ENCODE data around the gene MLLT1.

The MLLT1 gene

DNA sequence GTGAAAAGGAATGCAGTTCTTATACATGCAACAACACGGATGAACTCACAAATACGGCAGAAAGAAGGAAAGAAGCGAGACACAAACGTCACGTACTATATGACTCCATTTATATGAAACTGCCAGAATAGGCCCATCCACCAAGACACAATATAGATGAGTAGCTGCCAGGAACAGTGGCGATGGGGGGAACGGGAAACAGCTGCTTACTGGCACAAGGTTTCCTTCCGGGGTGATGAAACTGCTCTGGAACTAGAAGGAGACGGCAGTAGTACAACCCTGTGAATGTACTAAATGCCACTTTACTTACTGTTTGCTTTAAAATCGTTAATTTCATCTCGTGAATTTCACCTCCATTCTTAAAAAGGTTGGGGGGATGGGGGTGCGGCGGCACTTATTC lies 28.9 kb downstream of the MLLT1 start:
- Mint-ChIP-seq H3K9me3 (peaks cover 3% of the 10 kb centered on the region), H3K27me3 (no peaks in the 10 kb centered on the region), H3K36me3 (peaks cover 68% of the 10 kb centered on the region), H3K4me3 (no peak overlapping the region), H3K27ac (no peak overlapping the region), H3K4me1 (peaks cover 68% of the 10 kb centered on the region)
- no peak for ATAC-seq

DNA sequence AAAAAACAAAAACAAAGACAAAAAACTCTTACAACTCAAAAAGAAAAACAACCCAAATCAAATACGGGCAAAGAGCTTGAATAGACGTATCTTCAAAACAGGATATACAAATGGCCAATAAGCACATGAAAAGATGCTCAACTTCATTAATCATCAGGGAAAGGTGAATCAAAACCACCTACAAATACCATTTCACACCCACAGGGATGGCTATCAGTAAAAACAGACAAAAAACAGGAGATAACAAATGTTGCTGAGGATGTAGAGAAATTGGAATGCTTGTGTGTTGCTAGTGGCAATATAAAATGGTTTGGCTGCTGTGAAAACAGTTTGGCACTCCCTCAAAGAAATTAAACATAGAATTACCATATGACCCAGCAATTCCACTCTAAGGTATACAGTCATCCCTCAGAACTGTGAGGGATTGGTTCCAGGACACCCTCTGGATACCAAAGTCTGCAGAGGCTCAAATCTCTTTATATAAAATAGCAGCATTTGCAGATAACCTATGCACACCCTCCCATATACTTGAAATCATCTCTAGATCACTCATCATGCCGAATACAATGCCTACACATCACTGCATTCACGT lies 29.7 kb downstream of the MLLT1 start:
- Mint-ChIP-seq H3K27ac (peak overlapping the region; percentile 42), H3K36me3 (peaks cover 66% of the 10 kb centered on the region), H3K4me3 (no peak overlapping the region), H3K4me1 (peaks cover 72% of the 10 kb centered on the region), H3K9me3 (peaks cover 3% of the 10 kb centered on the region), H3K27me3 (no peaks in the 10 kb centered on the region)
- ATAC-seq = no peak

DNA sequence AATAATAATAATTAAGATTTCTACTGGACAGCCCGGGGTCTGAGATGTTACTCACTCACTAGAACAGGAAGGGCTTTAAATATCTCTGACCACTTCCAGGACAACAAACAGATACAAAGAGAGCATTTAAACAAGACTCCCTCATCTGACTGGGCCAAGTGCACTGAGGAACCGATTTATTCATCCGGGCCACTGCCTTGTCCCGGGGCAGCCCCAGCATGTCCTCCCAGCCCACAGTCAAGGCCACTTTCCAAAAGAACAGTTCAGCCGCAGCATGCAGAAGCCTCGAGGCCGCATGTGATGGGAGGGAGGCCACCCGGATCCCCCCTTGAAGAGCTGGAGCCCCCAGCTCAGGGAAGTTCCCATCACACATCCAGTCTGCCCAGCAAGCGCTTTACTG lies 30.5 kb downstream of the MLLT1 start:
- H3K36me3 Mint-ChIP-seq = peaks cover 58% of the 10 kb centered on the region
- H3K4me3 Mint-ChIP-seq = no peak overlapping the region
- H3K27me3 Mint-ChIP-seq = no peaks in the 10 kb centered on the region
- peak overlapping the region; percentile 59 for H3K27ac Mint-ChIP-seq
- ATAC-seq = no peak
- peaks cover 3% of the 10 kb centered on the region for H3K9me3 Mint-ChIP-seq
- H3K4me1 Mint-ChIP-seq = peaks cover 70% of the 10 kb centered on the region

DNA sequence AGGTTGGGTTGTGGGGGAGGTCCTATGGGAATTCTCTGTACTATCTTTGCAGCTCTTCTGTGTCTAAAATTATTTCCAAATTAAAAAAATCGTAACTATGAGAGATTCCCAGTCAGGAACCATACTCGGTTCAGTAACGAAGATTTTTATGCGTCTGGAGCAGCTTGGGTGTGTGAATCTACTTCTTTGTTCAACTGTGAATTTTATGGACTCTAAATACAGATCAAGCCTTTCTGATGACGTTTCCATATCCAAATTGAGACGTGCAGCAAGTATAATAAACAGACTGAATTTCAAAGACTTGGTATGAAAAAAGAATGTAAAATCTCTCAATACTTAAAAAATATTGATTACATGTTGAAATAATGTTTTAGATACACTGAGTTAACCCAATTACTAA lies 30.9 kb downstream of the MLLT1 start:
- H3K36me3 Mint-ChIP-seq = peaks cover 60% of the 10 kb centered on the region
- H3K4me1 Mint-ChIP-seq = peaks cover 72% of the 10 kb centered on the region
- no peak for ATAC-seq
- peaks cover 3% of the 10 kb centered on the region for H3K9me3 Mint-ChIP-seq
- no peaks in the 10 kb centered on the region for H3K27me3 Mint-ChIP-seq
- peak overlapping the region; percentile 59 for H3K27ac Mint-ChIP-seq
- peak overlapping the region; percentile 65 for H3K4me3 Mint-ChIP-seq

GRCh38 chr19:6248341-6248740 lies 31.4 kb downstream of the MLLT1 start:
- Mint-ChIP-seq H3K27ac (peak overlapping the region; percentile 59), H3K36me3 (peaks cover 58% of the 10 kb centered on the region), H3K9me3 (peaks cover 3% of the 10 kb centered on the region), H3K4me1 (peaks cover 74% of the 10 kb centered on the region), H3K27me3 (no peaks in the 10 kb centered on the region), H3K4me3 (peak overlapping the region; percentile 16)
- ATAC-seq = no peak

- peaks cover 54% of the 10 kb centered on the region for H3K36me3 Mint-ChIP-seq
- H3K4me1 Mint-ChIP-seq = peaks cover 80% of the 10 kb centered on the region
- H3K27ac Mint-ChIP-seq = no peak overlapping the region
Observed at GRCh38 chr19:6247007-6247288, 32.8 kb downstream of the MLLT1 start.

GRCh38 chr19:6246174-6247006 lies 33.4 kb downstream of the MLLT1 start:
- ATAC-seq = no peak
- Mint-ChIP-seq H3K36me3 (peaks cover 49% of the 10 kb centered on the region), H3K27me3 (no peaks in the 10 kb centered on the region), H3K4me1 (peaks cover 75% of the 10 kb centered on the region), H3K27ac (peak overlapping the region; percentile 76), H3K9me3 (peaks cover 3% of the 10 kb centered on the region), H3K4me3 (no peak overlapping the region)

More at GRCh38 chr19:6247007-6247288, 32.8 kb downstream of the MLLT1 start:
- H3K9me3 Mint-ChIP-seq = peaks cover 3% of the 10 kb centered on the region
- no peaks in the 10 kb centered on the region for H3K27me3 Mint-ChIP-seq
- H3K4me3 Mint-ChIP-seq = no peak overlapping the region
- ATAC-seq = no peak

GRCh38 chr19:6242677-6243076 lies 37.1 kb downstream of the MLLT1 start:
- peaks cover 3% of the 10 kb centered on the region for H3K9me3 Mint-ChIP-seq
- ATAC-seq = no peak
- no peak overlapping the region for H3K4me3 Mint-ChIP-seq
- peaks cover 59% of the 10 kb centered on the region for H3K4me1 Mint-ChIP-seq
- H3K36me3 Mint-ChIP-seq = peaks cover 33% of the 10 kb centered on the region
- peak overlapping the region; percentile 65 for H3K27ac Mint-ChIP-seq
- no peaks in the 10 kb centered on the region for H3K27me3 Mint-ChIP-seq

DNA sequence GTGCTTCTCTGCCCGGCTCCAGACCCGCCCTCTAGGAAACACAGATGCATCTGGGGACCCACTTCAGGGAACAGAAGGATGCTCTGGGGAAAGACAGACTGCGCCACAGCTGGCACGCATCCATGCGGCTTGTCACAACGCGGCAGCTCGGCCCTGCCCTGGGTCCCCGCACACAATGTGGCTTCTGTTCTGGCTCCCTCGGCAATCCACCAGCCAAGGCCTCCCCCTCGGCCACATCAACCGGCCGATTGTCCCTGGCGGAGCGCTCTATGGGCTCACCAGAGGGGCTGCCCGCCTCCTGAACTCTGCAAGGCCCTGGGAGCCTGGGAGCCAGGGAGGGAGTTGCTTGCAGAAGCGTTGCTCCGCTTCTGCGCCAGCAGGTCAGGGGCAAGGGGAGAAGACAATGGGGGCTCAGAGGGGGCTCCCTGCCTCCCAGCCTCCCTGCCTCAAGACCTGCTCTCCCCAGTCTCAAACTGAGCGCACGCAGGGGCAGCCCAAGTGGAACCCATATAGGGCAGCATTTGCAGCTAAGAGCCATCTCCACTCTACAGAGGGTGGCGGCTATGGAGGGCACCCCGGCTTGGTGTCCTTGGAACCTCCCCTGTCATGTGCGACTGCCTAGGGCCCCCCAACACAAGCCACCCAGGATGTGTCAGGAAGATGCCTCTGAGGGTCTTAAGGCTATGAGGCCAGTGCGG lies 37.9 kb downstream of the MLLT1 start:
- peaks cover 25% of the 10 kb centered on the region for H3K36me3 Mint-ChIP-seq
- no peaks in the 10 kb centered on the region for H3K27me3 Mint-ChIP-seq
- H3K4me3 Mint-ChIP-seq = no peak overlapping the region
- peaks cover 3% of the 10 kb centered on the region for H3K9me3 Mint-ChIP-seq
- H3K27ac Mint-ChIP-seq = peak overlapping the region; percentile 65
- peaks cover 51% of the 10 kb centered on the region for H3K4me1 Mint-ChIP-seq
- ATAC-seq = no peak

DNA sequence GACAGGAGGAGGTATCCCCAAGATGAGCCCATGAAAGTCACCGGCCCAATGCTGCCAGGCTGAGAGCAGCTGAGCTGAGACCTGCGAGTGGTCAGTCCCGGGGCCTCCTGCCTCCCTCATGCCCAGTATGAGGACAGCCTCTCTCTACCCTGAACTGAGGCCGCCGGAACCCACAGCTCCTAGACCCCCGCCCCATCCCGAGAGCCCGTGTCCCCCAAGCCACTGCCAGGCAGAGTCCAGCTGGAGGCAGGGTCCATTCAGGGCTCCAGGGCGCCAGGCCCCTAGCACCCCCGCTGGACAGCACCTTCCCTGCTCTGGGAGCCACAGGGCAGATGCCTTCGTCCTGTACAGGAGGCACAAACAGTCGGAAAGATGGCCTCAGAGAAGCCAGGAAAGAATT lies 38.7 kb downstream of the MLLT1 start:
- Mint-ChIP-seq H3K4me1 (peaks cover 44% of the 10 kb centered on the region), H3K27me3 (no peaks in the 10 kb centered on the region), H3K4me3 (no peak overlapping the region), H3K36me3 (peaks cover 17% of the 10 kb centered on the region), H3K9me3 (no peaks in the 10 kb centered on the region), H3K27ac (no peak overlapping the region)
- ATAC-seq = no peak

- ATAC-seq = no peak
- no peak overlapping the region for H3K4me3 Mint-ChIP-seq
- no peaks in the 10 kb centered on the region for H3K9me3 Mint-ChIP-seq
- H3K27ac Mint-ChIP-seq = no peak overlapping the region
- peaks cover 48% of the 10 kb centered on the region for H3K4me1 Mint-ChIP-seq
- H3K27me3 Mint-ChIP-seq = no peaks in the 10 kb centered on the region
- H3K36me3 Mint-ChIP-seq = peaks cover 12% of the 10 kb centered on the region
Observed at GRCh38 chr19:6239871-6240676, 39.7 kb downstream of the MLLT1 start.

DNA sequence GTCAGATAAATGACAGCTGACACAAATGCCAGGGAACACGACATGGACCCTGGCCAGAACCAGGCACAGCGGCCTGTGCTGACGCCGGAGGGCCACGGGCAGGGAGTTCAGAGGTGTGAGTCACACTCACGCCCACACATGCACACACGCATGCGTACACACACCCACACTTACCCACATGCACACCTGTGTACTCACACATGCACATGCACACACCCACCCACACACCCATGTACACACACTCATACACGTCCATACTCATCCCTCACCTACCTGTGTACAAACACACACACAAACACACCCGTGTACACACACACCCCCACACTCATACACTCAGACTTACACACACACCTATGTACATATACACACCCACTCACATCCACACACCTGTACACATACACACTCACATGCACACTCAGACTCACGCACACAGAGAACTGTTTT lies 40.4 kb downstream of the MLLT1 start:
- Mint-ChIP-seq H3K4me3 (no peak overlapping the region), H3K27me3 (no peaks in the 10 kb centered on the region), H3K9me3 (no peaks in the 10 kb centered on the region), H3K4me1 (peaks cover 50% of the 10 kb centered on the region), H3K36me3 (peaks cover 12% of the 10 kb centered on the region), H3K27ac (no peak overlapping the region)
- ATAC-seq = no peak

DNA sequence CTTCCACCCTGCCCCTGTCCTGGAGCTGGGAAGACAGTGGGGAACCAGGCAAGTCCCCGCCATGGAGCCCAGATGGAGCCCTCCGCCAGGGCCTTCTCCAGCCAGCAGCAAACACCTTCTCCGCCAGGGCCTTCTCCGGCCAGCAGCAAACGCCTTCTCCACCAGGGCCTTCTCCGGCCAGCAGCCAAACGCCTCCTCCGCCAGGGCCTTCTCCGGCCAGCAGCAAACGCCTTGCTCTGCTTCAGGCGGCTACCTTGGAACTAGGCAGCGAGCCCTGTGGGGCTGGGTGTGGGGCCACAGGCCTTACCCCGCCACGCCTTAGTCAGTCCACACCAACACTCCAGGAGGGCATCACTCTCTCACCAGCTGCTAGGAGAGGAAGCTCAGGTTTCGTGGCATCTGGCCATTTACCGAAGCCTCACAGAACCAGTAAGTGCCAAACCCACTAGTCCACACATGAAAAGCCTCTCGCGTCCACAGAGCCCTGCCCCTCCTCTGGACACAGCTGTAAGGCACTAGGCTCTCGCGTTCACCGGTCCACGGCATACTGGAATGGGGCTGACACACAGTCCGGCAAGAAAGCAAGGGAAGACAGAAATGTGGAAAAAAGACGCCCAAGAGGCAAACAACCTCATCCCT lies 41.0 kb downstream of the MLLT1 start:
- Mint-ChIP-seq H3K27ac (no peak overlapping the region), H3K4me1 (peaks cover 45% of the 10 kb centered on the region), H3K4me3 (no peak overlapping the region), H3K9me3 (no peaks in the 10 kb centered on the region), H3K27me3 (no peaks in the 10 kb centered on the region), H3K36me3 (peaks cover 6% of the 10 kb centered on the region)
- no peak for ATAC-seq

- Mint-ChIP-seq H3K9me3 (no peaks in the 10 kb centered on the region), H3K36me3 (peaks cover 6% of the 10 kb centered on the region), H3K27ac (no peak overlapping the region), H3K4me3 (no peak overlapping the region), H3K4me1 (peaks cover 40% of the 10 kb centered on the region), H3K27me3 (no peaks in the 10 kb centered on the region)
- no peak for ATAC-seq
Observed at GRCh38 chr19:6238256-6238642, 41.5 kb downstream of the MLLT1 start.
